SK-N-SH treated with all-trans-retinoic acid at 6 μM for 48 hours (cell line): ENCODE measurements around the gene DIP2A.

Experiments
- ATAC-seq: fragments of 200-7000 bp; cut with Tn5 transposase; 3 replicates; pipeline ENCODE4 v1.9.1; 2020; ENCODE audit warnings: mild to moderate bottlenecking, moderate library complexity
- ARNTL ChIP-seq: fragments of 450-650 bp; formaldehyde crosslinking; IDR thresholded peaks from 2 replicates; pipeline ENCODE4 v1.5.0; 2020; ENCODE audit warnings: low read depth, mild to moderate bottlenecking, moderate library complexity, borderline replicate concordance
- BACH2 ChIP-seq: fragments of 250-450 bp; sonication (Bioruptor Pico); IDR thresholded peaks from 2 replicates; pipeline ENCODE4 v1.9.0; 2021; ENCODE audit warnings: mild to moderate bottlenecking, borderline replicate concordance
- CREB5 ChIP-seq: fragments of 250-450 bp; sonication (Bioruptor Pico); IDR thresholded peaks from 2 replicates; pipeline ENCODE4 v1.5.1; 2020; ENCODE audit warnings: low read depth, mild to moderate bottlenecking, moderate library complexity
- CSDC2 ChIP-seq: fragments of 250-450 bp; sonication (Bioruptor Pico); IDR thresholded peaks from 2 replicates; pipeline ENCODE4 v1.5.0; 2020; ENCODE audit warnings: mild to moderate bottlenecking, moderate library complexity
- CSRNP3 ChIP-seq: fragments of 250-450 bp; sonication (Bioruptor Pico); IDR thresholded peaks from 2 replicates; pipeline ENCODE4 v1.5.1; 2021; ENCODE audit warnings: mild to moderate bottlenecking, moderate library complexity
- ESRRG ChIP-seq: fragments of 250-450 bp; sonication (Bioruptor Pico); IDR thresholded peaks from 2 replicates; pipeline ENCODE4 v1.6.1; 2021; ENCODE audit warnings: mild to moderate bottlenecking
- ISL1 ChIP-seq: fragments of 250-450 bp; sonication (Bioruptor Pico); IDR thresholded peaks from 2 replicates; pipeline ENCODE4 v2.1.2; 2022; ENCODE audit warnings: mild to moderate bottlenecking, moderate library complexity
- OSR1 ChIP-seq: fragments of 250-450 bp; sonication (Bioruptor Pico); IDR thresholded peaks from 2 replicates; pipeline ENCODE4 v1.8.0; 2022; ENCODE audit warnings: moderate library complexity, mild to moderate bottlenecking, inconsistent platforms
- PATZ1 ChIP-seq: fragments of 250-450 bp; sonication (Bioruptor Pico); IDR thresholded peaks from 2 replicates; pipeline ENCODE4 v1.8.0; 2020; ENCODE audit warnings: mild to moderate bottlenecking, moderate library complexity, borderline replicate concordance
- POU6F1 ChIP-seq: fragments of 250-450 bp; sonication (Bioruptor Pico); IDR thresholded peaks from 2 replicates; pipeline ENCODE4 v1.8.0; 2021; ENCODE audit warnings: low read depth, mild to moderate bottlenecking, moderate library complexity, borderline replicate concordance
- RARB ChIP-seq: fragments of 250-450 bp; sonication (Bioruptor Pico); IDR thresholded peaks from 2 replicates; pipeline ENCODE4 v1.8.0; 2021; ENCODE audit warnings: mild to moderate bottlenecking, moderate library complexity
- SNAI2 ChIP-seq: fragments of 250-450 bp; sonication (Bioruptor Pico); IDR thresholded peaks from 2 replicates; pipeline ENCODE4 v1.5.0; 2020; ENCODE audit warnings: mild to moderate bottlenecking, moderate library complexity
- TCF4 ChIP-seq: fragments of 250-450 bp; sonication (Bioruptor Pico); IDR thresholded peaks from 2 replicates; pipeline ENCODE4 v1.8.0; 2021; ENCODE audit warnings: mild to moderate bottlenecking, moderate library complexity, borderline replicate concordance
- TOX ChIP-seq: fragments of 250-450 bp; sonication (Bioruptor Pico); IDR thresholded peaks from 2 replicates; pipeline ENCODE4 v1.8.0; 2021; ENCODE audit warnings: mild to moderate bottlenecking, moderate library complexity, borderline replicate concordance
- TSHZ2 ChIP-seq: fragments of 250-450 bp; sonication (Bioruptor Pico); IDR thresholded peaks from 2 replicates; pipeline ENCODE4 v1.5.0; 2020; ENCODE audit warnings: mild to moderate bottlenecking, moderate library complexity
- ZC3H10 ChIP-seq: fragments of 250-450 bp; sonication (Bioruptor Pico); IDR thresholded peaks from 2 replicates; pipeline ENCODE4 v1.5.1; 2021; ENCODE audit warnings: mild to moderate bottlenecking, moderate library complexity
- ZFP3 ChIP-seq: fragments of 250-450 bp; sonication (Bioruptor Pico); IDR thresholded peaks from 2 replicates; pipeline ENCODE4 v1.5.0; 2020; ENCODE audit warnings: mild to moderate bottlenecking, moderate library complexity
- ZFP30 ChIP-seq: fragments of 450-650 bp; formaldehyde crosslinking; IDR thresholded peaks from 2 replicates; pipeline ENCODE4 v1.5.0; 2022; ENCODE audit warnings: mild to moderate bottlenecking, moderate library complexity
- ZNF565 ChIP-seq: fragments of 450-650 bp; formaldehyde crosslinking; conservative IDR thresholded peaks from 2 replicates; pipeline ENCODE4 v1.5.0; 2020; ENCODE audit warnings: low read depth, mild to moderate bottlenecking, moderate library complexity
- ZNF70 ChIP-seq: fragments of 450-650 bp; formaldehyde crosslinking; IDR thresholded peaks from 2 replicates; pipeline ENCODE4 v1.5.0; 2020; ENCODE audit warnings: mild to moderate bottlenecking, moderate library complexity
- ZNF8 ChIP-seq: fragments of 450-650 bp; formaldehyde crosslinking; IDR thresholded peaks from 2 replicates; pipeline ENCODE4 v1.5.0; 2020; ENCODE audit warnings: mild to moderate bottlenecking, moderate library complexity

The DIP2A gene

GRCh38 chr21:46493828-46494227 is 35.1 kb downstream of the DIP2A start:
- TF ChIP-seq CREB5 (CRISPR knock-in tag) (no peak), ZNF70 (CRISPR knock-in tag) (no peak), TOX (no peak), ZNF8 (no peak), ZFP3 (CRISPR knock-in tag) (no peak), BACH2 (CRISPR knock-in tag) (no peak), CSDC2 (no peak), ISL1 (CRISPR knock-in tag) (no peak), TSHZ2 (no peak), ZFP30 (no peak), ESRRG (CRISPR knock-in tag) (no peak), ZC3H10 (no peak), TCF4 (CRISPR knock-in tag) (no peak), CSRNP3 (no peak), PATZ1 (no peak), SNAI2 (CRISPR knock-in tag) (no peak), ZNF565 (CRISPR knock-in tag) (no peak), OSR1 (CRISPR knock-in tag) (no peak), ARNTL (CRISPR knock-in tag) (no peak)
- no peak for ATAC-seq

GRCh38 chr21:46498335-46499050 is 39.8 kb downstream of the DIP2A start:
- peak; percentile 70 for ATAC-seq
- TF ChIP-seq ARNTL (CRISPR knock-in tag) = no peak
- no peak for TF ChIP-seq CSRNP3
- TF ChIP-seq ZNF70 (CRISPR knock-in tag) = no peak
- no peak for TF ChIP-seq POU6F1 (CRISPR knock-in tag)
- TF ChIP-seq RARB (CRISPR knock-in tag) = no peak
- TF ChIP-seq TCF4 (CRISPR knock-in tag) = no peak
- TF ChIP-seq CSDC2 = no peak
- no peak for TF ChIP-seq ISL1 (CRISPR knock-in tag)
- TF ChIP-seq, all 23 proteins: peak for 0
